Caco-2 (cell line): ENCODE data around the gene STK32C. TPM values are rescaled to one million over a fixed set of nuclear protein-coding genes. Genes with fewer than 3 reads are reported as not detected.
A peak's percentile ranks its signal among the peaks of the same experiment; 100 is the strongest.

Experiments used
- BruUV-seq: library from RNA; stranded (reverse); fragments of 400-500 nt; replicated peaks from 2 replicates; lab custom pipeline; 2021; lab: Mats Ljungman, UMichigan
- CTCF ChIA-PET: fragments of 300-600 bp; sonication (Branson Sonifier 250); formaldehyde crosslinking; loops from one replicate; lab custom pipeline; 2022; ENCODE audit warnings: antibody characterized with exemption; lab: Charles Lee
- POLR2A ChIA-PET: fragments of 300-600 bp; sonication (Branson Sonifier 250); formaldehyde crosslinking; loops from one replicate; lab custom pipeline; 2022; ENCODE audit warnings: antibody characterized with exemption; lab: Charles Lee
- DNase-seq, 2 experiments: peaks; one replicate each; pipeline versions ENCODE4 v3.0.0 to v3.0.0-alpha.2; 2020 to 2022
- H3K27me3 ChIP-seq: replicated peaks from 2 replicates; pipeline ENCODE4 v1.6.0; 2011; ENCODE audit warnings: low read length; ENCODE audit not compliant: control insufficient read depth, insufficient read depth
- H3K36me3 ChIP-seq: 2 replicates; pipeline ENCODE4 v1.5.1; 2011; ENCODE audit warnings: low read length; ENCODE audit not compliant: control insufficient read depth, insufficient read depth
- H3K4me1 ChIP-seq: fragments of 250-450 bp; sonication (Bioruptor Pico); 2 replicates; pipeline ENCODE4 v1.5.1; 2020; ENCODE audit warnings: mild to moderate bottlenecking
- H3K4me3 ChIP-seq: 2 replicates; pipeline ENCODE4 v1.5.1; 2011; ENCODE audit warnings: low read depth, mild to moderate bottlenecking, control low read depth, low read length
- H3K9me3 ChIP-seq: fragments of 250-450 bp; sonication (Bioruptor Pico); 2 replicates; pipeline ENCODE4 v1.5.1; 2020; ENCODE audit warnings: mild to moderate bottlenecking, moderate library complexity
- H3K27ac Mint-ChIP-seq: one replicate; pipeline ENCODE4 v1.8.0; 2022; ENCODE audit warnings: mixed read lengths; ENCODE audit not compliant: unreplicated experiment
- H3K27me3 Mint-ChIP-seq: one replicate; pipeline ENCODE4 v1.8.0; 2022; ENCODE audit warnings: mixed read lengths; ENCODE audit not compliant: insufficient read depth, unreplicated experiment
- H3K36me3 Mint-ChIP-seq: one replicate; pipeline ENCODE4 v1.8.0; 2022; ENCODE audit warnings: mild to moderate bottlenecking, mixed read lengths; ENCODE audit not compliant: insufficient read depth, unreplicated experiment
- H3K4me1 Mint-ChIP-seq: one replicate; pipeline ENCODE4 v1.8.0; 2022; ENCODE audit warnings: low read depth, mixed read lengths; ENCODE audit not compliant: unreplicated experiment
- H3K4me3 Mint-ChIP-seq: one replicate; pipeline ENCODE4 v1.8.0; 2022; ENCODE audit warnings: mild to moderate bottlenecking, moderate library complexity, mixed read lengths; ENCODE audit not compliant: unreplicated experiment
- H3K9me3 Mint-ChIP-seq: one replicate; pipeline ENCODE4 v1.8.0; 2022; ENCODE audit warnings: mixed read lengths; ENCODE audit not compliant: unreplicated experiment
- CTCF ChIP-seq, 2 experiments: fragments of 200-600 bp in 1 of 2; IDR thresholded peaks; 1 replicate in 1 of 2; 2 replicates in 1 of 2; pipeline versions ENCODE4 v1.5.1 to v1.8.0; 2011 to 2022; ENCODE audit warnings: antibody characterized with exemption in 1 of 2, control low read depth in 1 of 2, inconsistent platforms in 1 of 2, low read depth in 1 of 2, low read length in 1 of 2, mild to moderate bottlenecking in 1 of 2, moderate library complexity in 1 of 2; ENCODE audit not compliant: insufficient read depth in 1 of 2, severe bottlenecking in 1 of 2, unreplicated experiment in 1 of 2
- intact Hi-C: fragments of 100-400 bp; cut with micrococcal nuclease; formaldehyde crosslinking; loops from one replicate; pipeline ENCODE4 v1.10.0; 2022; ENCODE audit not compliant: unreplicated experiment
- total RNA-seq: library from RNA; stranded (reverse); gene quantifications from 2 replicates; pipeline ENCODE4 v1.2.3, GENCODE V29; 2022

The STK32C gene
- total RNA-seq, 1 experiment from 2014 or later: 13.3 TPM

DNA sequence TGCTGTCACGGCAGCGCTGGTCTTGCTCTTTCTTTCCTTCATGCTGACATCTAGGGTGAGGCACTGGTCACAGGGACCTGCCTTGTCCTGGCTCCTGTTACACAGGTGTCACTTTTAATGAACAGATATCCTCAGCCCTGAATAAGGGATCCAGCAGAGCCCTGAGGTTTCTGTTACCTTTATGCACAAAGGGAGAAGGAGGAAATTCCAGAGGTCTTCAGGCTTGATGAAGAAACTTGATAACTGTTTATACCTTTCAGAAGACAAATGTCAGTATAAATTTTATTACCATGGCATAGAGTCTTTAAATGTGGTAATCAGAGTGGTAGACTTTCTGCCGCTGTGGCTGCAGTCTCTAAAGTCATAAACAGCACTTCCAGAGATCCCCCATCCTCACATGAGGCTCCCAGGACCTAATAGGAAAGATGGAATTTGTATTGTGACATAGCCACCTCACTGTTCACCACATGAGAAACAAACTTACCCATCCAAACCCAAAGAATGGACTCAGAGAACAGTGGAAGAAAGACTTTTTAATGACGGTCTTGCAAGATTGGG lies 27.0 kb upstream of the STK32C start:
- TF ChIP-seq CTCF (IDR thresholded peaks at IDR 0.05; ENCODE audit: insufficient read depth in 1 of 2, low read depth in 1 of 2, low read length in 1 of 2, severe bottlenecking in 1 of 2, unreplicated experiment in 1 of 2): no peak
- H3K36me3 Mint-ChIP-seq: peaks cover 41% of the 10 kb centered on the region
- H3K4me1 ChIP-seq: peaks cover 18% of the 10 kb centered on the region; the same call in 1 of the 2 replicates
- H3K9me3 ChIP-seq: no peaks in the 10 kb centered on the region
- H3K4me1 Mint-ChIP-seq: peaks cover 27% of the 10 kb centered on the region
- H3K9me3 Mint-ChIP-seq: no peaks in the 10 kb centered on the region
- ChIA-PET CTCF (no interaction called here), POLR2A (no interaction called here)
- intact Hi-C loops: loop anchor here (1.0 to 5.0 kb wide), 4 partner anchors 18 to 258 kb away; partner anchors contain the start of gene INPP5A
- H3K27me3 ChIP-seq: no peaks in the 10 kb centered on the region
- H3K27me3 Mint-ChIP-seq: no peaks in the 10 kb centered on the region
- H3K4me3 Mint-ChIP-seq: peak overlapping the region; percentile 74
- peak overlapping the region; percentile 38 for H3K4me3 ChIP-seq
- TSS peak; percentile 20 for BruUV-seq
- no peak overlapping the region for H3K27ac Mint-ChIP-seq
- no peaks in the 10 kb centered on the region for H3K36me3 ChIP-seq
- DNase-seq: no peak

- no peak for DNase-seq
- intact Hi-C loops: no loop called here
- Mint-ChIP-seq H3K4me1 (peaks cover 33% of the 10 kb centered on the region), H3K36me3 (peaks cover 45% of the 10 kb centered on the region), H3K27me3 (no peaks in the 10 kb centered on the region), H3K27ac (peak overlapping the region; percentile 83), H3K9me3 (no peaks in the 10 kb centered on the region), H3K4me3 (peak overlapping the region; percentile 91)
- BruUV-seq: no TSS peak
- Histone ChIP-seq H3K9me3 (no peaks in the 10 kb centered on the region), H3K36me3 (no peaks in the 10 kb centered on the region), H3K27me3 (no peaks in the 10 kb centered on the region), H3K4me1 (peaks cover 18% of the 10 kb centered on the region; the same call in 1 of the 2 replicates), H3K4me3 (no peak overlapping the region)
- no peak for TF ChIP-seq CTCF (IDR thresholded peaks at IDR 0.05; ENCODE audit: insufficient read depth in 1 of 2, low read depth in 1 of 2, low read length in 1 of 2, severe bottlenecking in 1 of 2, unreplicated experiment in 1 of 2)
- ChIA-PET CTCF (no interaction called here), POLR2A (no interaction called here)
Measured at GRCh38 chr10:132333386-132333785, 25.6 kb upstream of the STK32C start.

DNA sequence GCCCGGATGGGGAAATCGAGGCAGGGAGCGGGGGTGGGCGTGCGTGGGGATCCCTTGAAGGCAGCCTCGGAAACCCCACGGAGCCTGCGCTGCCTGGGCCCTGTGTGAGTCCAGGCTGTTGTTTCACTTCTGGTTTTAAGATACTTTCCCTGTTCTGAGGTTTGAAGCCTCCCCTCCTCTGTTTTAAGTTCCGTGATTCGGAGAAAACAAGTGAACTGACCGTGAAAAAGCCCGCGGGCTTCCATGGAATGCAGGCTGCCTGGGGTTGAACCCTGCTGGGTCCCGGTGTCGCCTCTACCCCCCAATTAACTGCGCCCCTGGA lies 24.6 kb upstream of the STK32C start:
- POLR2A ChIA-PET: interaction anchor here (0.7 kb wide), 1 partner anchor 24 kb away, joined by 4 read pairs; the partner anchor contains the start of gene STK32C
- Histone ChIP-seq H3K27me3 (no peaks in the 10 kb centered on the region), H3K36me3 (no peaks in the 10 kb centered on the region), H3K9me3 (no peaks in the 10 kb centered on the region), H3K4me1 (peaks cover 18% of the 10 kb centered on the region; the same call in 1 of the 2 replicates), H3K4me3 (peak overlapping the region; percentile 95)
- BruUV-seq: no TSS peak
- peaks cover 45% of the 10 kb centered on the region for H3K36me3 Mint-ChIP-seq
- H3K27ac Mint-ChIP-seq: peak overlapping the region; percentile 83
- H3K4me1 Mint-ChIP-seq: peaks cover 30% of the 10 kb centered on the region
- CTCF ChIA-PET: no interaction called here
- no peak for TF ChIP-seq CTCF (IDR thresholded peaks at IDR 0.05; ENCODE audit: insufficient read depth in 1 of 2, low read depth in 1 of 2, low read length in 1 of 2, severe bottlenecking in 1 of 2, unreplicated experiment in 1 of 2)
- no peaks in the 10 kb centered on the region for H3K27me3 Mint-ChIP-seq
- peak overlapping the region; percentile 91 for H3K4me3 Mint-ChIP-seq
- no peaks in the 10 kb centered on the region for H3K9me3 Mint-ChIP-seq
- intact Hi-C loops: no loop called here
- DNase-seq: no peak
